Dedifferentiated amniotic fluid mesenchymal stem cell (primary cell): Measurements from ENCODE around the gene PACS2.
A peak's percentile ranks its signal among the peaks of the same experiment; 100 is the strongest.

Experiments
- DNase-seq: peaks from one replicate; pipeline ENCODE4 v3.0.0-alpha.2; 2016; ENCODE audit errors: extremely low spot score

Gene PACS2

DNA sequence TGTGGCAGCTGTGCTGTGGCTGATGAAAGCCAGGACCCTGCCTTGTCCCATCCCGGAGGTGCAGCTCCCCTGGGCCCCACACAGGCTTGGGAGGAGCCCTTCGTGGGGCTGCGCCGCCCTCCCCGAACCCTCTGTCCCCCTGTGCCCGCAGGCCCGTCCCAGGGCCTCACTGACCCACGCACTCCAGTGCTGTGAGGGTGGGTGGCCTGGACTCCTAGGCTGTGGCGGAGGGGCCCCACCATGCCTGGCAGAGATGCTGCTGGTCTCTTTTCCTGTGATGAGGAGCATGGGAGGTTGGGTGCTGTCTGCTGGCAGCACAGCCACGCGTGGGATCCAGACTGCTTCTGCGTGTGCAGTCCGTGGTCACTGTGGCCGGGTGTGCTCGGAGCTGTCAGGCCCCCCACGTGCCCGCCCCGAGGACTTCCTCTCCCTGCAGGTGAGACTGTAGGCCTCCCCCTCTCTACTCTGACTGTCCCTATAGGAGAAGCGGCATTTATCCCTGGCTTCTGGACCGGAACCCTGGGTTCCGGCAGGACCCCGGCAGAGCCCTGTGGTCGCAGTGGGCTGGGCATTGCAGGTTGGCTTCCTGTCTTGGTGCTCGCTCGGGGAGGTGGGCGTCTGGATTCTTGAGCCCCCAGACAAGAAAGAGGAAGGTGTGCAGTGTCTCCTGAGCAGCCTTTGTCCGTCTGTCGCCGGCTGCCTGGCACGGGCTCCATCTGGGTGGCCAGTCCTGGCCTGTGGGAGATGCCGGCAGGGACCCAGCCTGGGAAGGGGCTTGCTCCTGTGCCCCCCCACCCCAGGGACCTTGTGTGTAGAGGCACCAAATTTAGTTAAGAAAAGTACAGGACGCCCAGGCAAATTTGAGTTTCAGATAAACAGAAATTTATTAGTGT is 107.4 kb downstream of the PACS2 start:
- DNase-seq = no peak

DNA sequence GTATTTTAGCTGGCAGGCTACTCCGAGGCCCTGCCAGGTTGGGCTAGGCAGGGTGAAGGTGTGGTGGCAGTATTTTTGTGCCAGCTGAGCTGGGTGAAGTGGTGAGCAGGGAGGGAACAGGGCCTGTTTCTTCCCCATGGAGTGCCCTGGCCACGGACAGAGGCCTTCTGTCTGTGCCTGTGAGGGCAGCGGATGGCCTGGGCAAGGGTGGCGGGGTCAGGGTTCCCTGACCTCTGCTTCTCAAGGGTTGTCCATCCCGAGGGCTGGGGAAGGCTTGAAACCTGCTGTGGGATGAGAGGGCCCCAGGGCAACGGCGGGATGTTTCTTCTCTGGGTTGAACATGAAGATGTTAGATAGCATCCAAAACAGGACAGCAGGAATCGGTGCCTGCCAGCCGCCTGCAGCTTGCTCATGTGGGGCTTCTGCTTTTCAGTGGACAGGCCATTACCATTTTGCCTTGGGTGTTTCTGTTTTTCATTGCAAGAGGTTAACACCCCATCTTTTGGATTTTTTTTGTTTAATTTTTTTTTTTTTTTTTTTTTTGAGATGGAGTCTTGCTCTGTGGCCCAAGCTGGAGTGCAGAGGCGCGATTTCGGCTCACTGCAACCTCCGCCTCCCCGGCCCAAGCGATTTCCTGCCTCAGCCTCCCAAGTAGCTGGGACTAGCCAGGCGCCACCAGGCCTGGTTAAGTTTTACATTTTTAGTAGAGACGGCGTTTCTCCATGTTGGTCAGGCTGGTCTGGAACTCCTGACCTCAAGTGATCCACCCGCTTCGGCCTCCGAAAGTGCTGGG is 108.3 kb downstream of the PACS2 start:
- no peak for DNase-seq

DNA sequence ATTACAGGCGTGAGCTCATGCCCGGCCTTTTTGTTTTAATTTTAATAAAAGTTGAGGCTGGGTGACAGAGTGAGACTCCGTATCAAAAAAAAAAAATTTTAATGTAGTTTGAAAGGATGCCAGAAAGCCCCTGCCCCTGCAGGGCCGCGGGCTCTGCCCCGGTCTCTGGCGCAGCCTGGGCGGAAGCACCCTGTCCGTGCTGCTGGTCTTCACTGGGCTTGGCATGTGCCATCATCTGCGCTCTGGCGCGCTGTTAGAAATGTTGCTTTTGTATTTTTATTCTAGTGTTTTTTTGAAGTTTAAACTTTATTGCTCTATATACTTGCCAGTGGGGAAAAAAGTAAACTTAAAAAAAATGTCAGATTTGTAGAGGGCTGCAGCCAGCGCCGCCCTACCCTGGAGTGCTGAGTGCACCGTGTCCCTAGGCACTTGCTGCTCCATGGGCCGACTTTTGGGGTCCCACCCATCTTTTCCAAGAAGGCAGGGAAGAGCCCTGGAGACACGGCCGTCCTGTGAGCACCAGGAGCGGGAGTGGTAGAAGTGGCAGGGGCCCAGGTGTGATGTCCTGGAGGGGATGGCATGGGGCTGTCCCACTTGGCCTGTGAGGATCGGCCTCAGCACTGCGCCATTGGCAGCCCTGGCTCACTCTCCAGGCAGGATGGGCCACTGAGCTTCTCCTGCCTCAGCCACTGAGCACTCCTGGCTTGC is 109.1 kb downstream of the PACS2 start:
- DNase-seq = no peak

DNA sequence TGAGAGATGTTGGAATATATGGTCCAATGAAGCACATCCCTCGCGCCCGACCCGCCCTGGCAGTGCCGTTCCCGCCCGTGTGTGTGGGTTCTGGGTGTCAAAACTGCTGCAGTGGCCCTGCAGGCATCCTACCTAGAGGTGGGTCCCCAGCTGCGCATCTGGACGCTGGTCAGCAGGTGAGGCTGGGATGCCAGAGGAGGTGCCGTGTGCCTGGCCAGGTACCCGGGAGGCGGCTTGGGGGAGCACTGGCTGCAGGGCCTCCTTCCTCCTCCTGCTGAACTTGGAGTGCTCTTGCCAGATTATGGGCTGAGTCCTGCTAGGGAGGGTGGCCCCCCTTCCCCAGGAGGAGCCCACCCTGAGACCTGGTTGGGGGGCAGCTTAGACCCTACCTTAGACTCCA is 110.3 kb downstream of the PACS2 start:
- no peak for DNase-seq

DNA sequence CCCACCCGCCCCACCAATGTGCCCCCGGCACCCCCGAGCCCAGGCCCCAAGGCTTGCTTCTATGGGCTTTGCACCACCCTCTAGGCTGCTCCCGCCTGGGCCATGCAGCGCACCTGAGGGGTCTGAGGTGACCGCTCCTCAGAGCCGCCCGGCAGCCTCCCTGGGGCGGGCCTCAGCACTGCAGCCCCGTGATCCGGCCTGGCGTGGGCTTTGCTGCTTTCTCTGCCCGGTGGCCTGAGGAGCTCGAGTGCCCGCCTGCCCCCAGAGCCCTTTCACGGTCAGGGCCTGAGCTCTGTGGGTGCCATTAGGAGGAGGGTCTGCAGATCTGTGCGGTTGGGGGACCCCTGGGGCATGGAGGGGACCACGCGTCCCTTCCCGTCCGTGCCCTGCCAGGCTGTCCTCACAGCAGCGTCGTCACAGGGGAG is 111.3 kb downstream of the PACS2 start:
- DNase-seq = no peak

DNA sequence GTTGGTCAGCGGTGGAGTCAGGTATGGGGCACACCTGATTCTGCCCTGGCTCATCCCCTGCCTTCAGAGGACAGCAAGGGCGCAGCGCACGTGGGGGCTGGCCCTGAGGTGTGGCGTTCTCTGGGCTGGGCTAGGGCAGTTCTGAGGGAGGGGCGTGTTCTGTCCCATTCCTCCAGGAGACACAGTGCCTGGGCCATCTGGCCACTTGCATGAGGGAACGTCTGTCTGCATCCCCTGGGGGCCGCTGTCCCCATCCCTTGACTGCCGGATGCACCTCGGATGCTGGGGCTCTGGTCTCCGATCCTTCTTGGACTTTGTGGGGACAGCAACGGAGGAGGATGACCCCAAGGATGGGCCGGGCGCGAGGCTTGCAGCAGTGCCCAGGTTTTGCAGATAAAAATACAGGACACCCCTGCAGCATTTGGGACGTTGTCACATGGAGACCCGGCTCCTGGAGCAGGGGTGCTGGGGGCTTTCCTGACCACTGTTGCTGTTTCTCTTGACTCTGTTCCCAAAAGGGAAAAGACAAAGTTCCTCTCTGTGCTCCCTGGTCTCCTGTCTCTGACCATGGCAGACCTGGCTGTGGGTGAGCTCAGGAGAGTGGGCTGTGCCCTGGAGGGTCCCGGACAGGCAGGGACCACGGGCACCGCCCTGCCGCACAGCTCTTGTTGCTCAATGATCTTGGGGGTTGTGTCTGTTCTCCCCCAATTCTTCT is 112.0 kb downstream of the PACS2 start:
- no peak for DNase-seq

DNA sequence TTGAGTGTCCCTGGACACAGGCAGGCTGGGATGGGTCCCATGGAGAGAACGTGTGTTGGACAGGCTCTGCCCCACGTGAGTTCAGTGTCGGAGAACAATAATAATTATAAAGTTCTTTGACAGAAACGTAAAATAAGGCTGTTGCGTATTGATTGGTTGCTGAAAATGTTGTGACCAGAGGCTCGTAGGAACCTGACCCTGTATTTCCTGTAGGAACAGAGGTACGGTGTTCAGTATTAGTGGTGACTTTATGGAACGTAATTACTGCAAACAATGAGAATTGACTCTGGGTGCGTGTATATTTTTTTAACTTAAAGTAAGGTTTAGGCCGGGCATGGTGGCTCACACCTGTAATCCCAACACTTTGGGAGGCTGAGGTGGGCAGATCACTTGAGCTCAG is 112.9 kb downstream of the PACS2 start:
- no peak for DNase-seq

DNA sequence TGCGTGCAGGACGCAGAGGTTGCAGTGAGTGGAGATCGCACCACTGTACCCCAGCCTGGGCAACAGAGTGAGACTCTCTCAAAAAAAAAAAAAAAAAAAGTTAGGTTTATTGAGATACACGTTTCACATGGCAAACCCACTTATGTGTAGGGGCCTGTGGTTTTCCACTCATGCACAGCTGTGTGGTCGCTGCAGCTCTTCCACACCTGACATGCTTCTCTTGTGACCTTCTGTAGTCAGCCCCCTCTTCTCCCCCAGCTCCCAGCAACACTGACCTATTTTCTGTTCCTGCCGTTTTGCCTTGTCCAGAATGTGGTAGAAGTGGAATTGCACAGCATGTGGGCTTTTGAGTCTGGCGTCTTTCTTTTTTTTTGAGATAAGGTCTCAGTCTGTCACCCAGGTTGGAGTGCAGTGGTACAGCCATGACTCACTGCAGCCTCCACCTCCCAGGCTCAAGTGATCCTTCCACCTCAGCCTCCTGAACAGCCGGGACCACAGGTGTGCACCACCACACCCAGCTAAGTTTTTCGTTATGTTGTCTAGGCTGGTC is 113.5 kb downstream of the PACS2 start:
- DNase-seq = no peak

DNA sequence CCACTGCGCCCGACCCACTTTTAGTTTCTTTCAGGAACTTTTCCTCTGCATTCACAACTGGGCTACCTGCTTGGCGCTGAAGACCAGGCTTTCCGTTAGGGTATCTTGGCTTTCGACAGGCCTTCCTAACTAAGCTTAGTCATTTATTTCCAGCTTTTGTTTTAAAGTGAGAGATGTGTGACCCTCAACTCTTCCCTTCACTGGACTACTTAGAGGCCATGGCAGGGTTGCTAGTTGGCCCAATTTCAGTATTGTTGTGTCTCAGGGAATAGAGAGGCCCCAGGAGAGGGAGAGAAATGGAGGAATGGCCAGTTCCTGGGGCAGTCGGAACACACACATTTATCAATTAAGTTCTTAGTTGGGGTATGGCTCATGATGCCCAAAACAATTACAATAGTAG is 115.5 kb downstream of the PACS2 start:
- DNase-seq = no peak

DNA sequence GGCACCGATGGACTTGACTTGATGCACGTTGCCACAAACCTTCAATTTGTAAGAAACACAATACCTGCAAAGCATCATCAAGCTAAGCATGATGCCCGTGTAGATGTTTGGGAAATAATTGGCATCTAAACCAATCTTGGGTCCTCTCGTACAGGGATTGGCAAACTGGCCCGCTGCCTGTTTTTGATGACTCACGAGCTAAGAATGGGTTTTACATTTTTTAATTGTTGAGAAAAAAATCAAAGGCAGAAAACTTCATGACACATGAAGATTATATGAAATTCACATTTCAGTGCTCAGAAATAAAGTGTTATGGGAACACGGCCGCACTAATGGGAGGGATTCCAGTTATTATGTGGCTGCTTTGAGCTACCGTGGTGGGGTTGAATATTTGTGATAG is 116.0 kb downstream of the PACS2 start:
- DNase-seq = peak; percentile 66

DNA sequence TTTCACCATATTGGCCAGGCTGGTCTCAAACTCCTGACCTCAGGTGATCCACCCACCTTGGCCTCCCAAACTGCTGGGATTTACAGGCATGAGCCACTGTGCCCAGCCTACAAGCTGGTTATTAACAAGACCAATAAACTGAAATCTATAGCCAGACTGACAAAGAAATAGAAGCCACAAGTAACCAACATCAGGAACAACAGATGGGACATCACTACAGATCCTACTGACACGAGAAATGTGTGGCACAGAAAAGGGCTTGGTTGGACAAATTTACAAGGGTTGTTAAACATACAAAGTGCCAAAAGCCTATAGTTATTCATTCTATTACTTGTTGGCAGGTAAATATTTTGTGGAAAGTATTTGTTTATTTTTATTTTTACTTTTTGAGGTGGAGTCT is 116.7 kb downstream of the PACS2 start:
- DNase-seq = no peak

DNA sequence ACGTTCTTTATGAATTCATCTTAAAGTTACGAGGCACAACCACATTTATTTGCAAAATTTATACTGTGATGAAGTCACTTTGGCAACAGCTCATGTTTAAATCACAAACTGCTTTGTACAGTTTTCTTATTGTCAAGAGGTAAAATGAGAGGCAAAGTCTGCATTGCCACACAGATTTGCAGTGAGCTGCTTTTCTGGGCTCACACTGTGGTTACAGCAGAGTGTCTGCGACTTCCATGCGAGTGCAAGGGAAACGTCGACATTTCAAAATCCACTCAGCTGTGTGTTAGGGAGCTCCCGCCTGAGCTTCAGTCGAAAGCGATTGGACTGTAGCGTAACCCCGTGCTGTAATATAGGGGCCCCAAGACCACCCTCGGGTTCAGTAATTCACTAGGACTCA is 118.1 kb downstream of the PACS2 start:
- no peak for DNase-seq

DNA sequence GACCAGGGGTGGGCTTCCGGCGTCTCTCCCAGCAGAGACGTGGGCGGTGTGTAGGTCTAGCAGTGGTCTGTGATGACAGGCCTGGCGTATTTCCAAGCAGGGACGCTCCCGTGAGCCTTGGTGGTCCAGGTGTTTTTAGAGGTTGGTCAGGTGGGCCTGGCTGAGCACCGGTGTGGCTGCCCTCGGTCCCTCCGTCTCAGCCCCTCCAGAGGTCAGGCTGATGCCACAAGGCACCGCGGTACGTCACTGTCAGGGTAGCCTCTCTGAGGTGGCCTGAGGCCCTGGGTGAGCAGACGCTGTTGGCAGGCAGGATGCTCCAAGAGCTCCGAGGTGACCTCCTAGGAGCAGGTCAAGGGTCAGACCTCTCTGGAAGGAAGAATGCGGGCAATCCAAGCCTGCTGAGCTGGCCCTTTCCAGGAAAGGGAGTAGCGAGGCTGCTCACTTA is 118.6 kb downstream of the PACS2 start:
- DNase-seq = no peak

DNA sequence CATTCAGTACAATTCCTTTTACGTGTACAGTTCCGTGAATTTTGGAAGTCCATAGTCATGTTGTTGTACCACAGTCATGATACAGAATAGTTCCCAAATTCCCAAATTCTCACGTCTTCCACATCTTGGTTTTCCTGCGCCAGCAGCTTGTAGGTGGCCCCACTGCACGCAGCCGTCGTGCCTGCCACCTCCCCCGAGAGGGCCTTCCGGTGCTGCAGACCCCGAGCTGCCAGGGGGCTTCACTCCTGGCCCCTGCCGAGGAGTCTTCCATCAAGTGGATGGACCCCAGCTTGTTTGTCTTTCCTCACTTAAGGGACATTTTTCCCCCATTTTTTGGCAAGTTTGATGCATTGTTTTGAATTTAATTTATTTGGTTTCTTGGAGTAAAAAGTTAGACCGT is 121.9 kb downstream of the PACS2 start:
- DNase-seq = no peak

DNA sequence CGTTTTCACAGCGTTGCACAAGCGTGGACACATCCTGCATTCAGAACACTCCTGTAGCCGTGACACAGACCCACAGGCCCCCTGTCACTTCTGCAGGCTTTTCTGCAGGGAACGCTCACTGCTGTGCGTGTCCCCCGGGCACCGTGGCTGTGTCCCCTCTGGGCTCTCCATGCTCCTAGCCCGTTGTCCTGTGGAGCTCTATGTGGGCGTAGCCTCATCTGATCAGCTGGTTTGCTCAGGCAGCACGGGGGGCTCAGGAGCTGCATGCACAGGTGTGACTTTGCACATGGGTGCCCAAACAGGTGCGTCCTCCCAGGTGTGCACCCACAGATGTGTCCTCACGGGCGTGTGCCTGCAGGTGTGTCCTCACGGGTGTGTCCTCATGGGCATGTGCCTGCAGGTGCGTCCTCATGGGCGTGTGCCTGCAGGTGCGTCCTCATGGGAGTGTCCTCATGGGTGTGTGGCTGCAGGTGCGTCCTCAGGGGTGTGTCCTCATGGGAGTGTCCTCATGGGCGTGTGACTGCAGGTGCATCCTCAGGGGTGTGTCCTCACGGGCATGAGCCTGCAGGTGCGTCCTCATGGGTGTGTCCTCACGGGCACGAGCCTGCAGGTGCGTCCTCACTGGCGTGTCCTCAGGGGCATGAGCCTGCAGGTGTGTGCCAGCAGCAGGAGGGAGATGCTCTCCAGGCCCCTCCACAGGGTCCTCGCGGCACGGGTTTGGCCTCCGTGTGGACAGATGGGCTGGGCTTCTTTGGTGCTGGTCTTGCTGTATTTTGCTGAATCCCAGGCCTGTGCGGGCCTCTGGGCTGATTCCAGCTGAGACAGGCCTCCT is 122.6 kb downstream of the PACS2 start:
- no peak for DNase-seq

DNA sequence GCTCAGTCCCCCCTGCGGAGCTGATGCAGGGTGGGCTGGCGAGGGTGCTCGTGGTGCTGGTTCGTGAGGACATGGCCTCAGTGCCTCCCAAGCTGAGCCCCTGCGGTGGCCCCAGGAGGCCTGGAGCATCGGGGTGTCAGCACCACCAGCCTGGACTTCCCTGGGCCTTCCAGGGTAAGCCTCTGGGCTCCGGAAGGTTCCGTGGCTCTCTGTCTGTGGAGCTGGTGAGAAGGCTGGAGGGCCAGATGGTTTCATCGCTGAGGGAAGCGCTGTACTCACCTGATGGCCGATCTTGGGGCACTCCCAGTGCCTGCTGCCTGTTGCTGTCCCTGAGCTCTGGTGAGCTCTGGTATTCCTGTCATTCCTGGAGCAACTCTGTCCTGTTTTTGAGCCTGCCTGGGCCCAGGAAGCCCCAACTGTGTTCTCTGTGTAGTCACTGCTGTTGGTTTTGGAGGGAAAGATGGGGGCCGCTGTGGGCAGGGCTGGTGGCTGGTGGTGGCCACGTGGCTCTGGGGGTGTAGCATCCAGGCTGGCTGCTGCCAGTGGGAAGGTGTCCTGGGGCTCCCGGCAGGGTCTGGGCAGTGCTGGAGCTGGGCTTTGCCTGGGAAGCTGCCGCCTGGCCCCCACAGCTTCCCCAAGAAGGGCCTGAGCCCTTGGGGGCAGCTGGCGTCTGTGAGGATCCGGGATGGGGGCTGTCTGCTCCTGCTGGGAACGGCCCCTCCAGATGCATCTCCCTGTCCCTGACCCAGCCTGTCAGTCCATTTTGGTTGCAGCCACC is 123.4 kb downstream of the PACS2 start:
- no peak for DNase-seq

DNA sequence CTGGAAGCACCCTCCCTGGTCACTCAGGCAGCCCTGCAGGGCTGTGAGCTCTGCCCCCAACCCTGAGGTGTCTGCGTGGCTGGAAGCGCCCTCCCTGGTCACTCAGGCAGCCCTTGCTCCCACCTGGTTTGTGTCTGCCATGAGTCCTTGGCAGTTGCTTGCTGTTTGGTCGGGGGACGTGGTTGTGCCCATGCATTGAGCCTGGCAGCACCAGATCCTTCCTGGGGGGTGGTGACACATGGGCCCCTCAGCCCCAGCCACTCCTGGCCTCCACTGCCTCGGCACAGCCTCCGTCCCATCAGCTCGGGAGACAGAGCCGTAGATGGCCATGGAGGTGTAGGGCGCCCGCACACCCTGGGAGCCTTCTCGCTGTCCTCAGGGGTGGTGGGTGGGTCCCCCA is 124.6 kb downstream of the PACS2 start:
- DNase-seq = no peak

DNA sequence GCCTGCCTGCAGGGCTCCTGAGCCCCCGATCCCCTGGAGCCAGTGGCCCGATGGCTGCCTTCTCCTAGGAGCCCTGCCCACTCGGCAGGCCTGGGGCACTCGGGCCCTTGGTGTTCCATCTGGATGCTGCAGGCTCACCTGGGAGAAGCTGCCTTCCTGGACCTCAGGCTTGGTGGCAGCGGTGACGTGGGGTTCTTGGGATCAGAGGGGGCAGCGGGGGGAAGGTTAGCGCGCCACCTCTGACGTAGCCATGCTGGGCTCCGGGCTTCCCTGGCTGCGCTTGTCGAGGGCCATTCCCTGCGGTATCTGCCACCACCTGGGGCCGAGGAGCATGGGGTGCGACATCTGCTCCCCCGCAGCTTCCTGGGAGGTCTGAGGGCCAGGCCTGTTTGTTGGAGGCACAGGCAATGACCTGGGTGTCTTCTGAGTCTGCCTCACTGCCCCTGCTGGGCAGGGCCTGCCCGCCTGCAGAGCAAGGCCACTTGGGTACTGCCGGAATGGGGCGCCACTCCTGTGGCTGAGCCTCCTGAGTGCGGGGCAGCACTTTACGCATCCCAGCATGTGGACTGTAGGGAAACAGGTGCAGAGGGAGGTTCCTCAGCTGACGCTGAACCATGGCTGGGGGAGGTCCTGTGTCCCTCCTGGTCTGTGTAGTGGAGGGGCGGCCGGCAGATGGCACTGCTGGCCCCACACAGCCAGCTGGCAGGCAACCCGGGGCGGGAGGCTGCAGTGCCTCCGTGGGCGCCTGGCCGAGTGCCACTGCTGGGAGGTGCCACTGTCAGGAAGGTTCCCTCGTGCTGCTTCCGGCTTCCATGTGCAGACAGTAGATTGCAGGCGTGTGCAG is 125.4 kb downstream of the PACS2 start:
- DNase-seq = no peak

DNA sequence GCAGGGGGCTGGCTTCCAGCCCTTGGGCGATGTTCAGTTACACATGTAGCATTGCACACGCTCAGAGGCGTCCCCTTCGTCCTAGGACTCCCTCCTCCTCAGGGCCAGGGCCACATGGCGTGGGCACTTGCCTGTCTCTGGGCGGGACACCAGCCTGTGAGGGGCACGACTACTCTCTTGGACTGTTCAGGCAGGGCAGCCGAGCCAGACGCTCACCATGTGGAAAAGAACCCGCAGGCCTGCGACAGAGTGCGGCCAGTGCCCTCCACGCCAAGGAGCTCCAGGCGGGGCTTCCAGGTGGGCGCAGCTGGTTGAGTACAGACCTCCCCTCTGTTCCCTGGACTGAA is 126.0 kb downstream of the PACS2 start:
- DNase-seq = no peak
